ENCODE results near the gene TRIM56.
"Not testable (repeated sequence)": the region's sequence is repeated elsewhere in the genome, so short reads cannot be mapped to it uniquely, and the experiment has no call there.

The TRIM56 gene

DNA sequence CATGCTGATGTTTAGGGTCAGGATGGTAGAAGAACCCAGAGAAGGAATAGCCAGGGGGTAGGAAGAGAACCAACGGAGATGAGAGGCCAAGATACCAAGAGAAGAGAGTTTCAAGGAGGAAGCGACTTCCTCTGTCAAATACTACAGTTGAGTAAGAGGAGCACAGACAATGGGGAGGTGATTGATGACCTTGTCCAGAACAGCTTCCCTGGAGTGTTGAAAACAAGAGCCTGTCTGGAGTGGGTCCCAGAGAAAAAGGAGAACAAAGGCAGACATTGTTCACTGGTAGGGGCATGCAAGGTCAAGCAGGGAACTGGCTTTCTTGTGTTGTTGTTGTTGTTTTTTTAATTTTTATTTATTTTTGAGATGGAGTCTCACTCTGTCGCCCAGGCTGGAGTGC is 9.6 kb upstream of the TRIM56 start:
- Histone ChIP-seq H3K27ac (ENCODE audit: low read depth, low read length) (no peak overlapping the region), H3F3A (ENCODE audit: insufficient read depth) (no peaks in the 10 kb centered on the region), H3K27me3 (ENCODE audit: low read length) (no peaks in the 10 kb centered on the region), H3K9ac (ENCODE audit: low read length) (no peak overlapping the region), H4K20me1 (ENCODE audit: low read depth, low read length) (no peaks in the 10 kb centered on the region), H3K9me3 (ENCODE audit: insufficient read depth, low read length) (no peaks in the 10 kb centered on the region), H3K4me3 (ENCODE audit: insufficient read depth, low read length, poor library complexity, severe bottlenecking) (no peak overlapping the region), H3K79me2 (ENCODE audit: insufficient read depth, low read length) (no peaks in the 10 kb centered on the region), H3K4me2 (ENCODE audit: low read depth, low read length, poor library complexity, severe bottlenecking) (no peak overlapping the region), H3K9me2 (replicated peaks; ENCODE audit: insufficient read depth, low read length) (no peaks in the 10 kb centered on the region), H2AFZ (ENCODE audit: low read depth, low read length, severe bottlenecking) (no peak overlapping the region), H3K36me3 (ENCODE audit: low read length) (no peaks in the 10 kb centered on the region)
- TF ChIP-seq, protein P1, sequence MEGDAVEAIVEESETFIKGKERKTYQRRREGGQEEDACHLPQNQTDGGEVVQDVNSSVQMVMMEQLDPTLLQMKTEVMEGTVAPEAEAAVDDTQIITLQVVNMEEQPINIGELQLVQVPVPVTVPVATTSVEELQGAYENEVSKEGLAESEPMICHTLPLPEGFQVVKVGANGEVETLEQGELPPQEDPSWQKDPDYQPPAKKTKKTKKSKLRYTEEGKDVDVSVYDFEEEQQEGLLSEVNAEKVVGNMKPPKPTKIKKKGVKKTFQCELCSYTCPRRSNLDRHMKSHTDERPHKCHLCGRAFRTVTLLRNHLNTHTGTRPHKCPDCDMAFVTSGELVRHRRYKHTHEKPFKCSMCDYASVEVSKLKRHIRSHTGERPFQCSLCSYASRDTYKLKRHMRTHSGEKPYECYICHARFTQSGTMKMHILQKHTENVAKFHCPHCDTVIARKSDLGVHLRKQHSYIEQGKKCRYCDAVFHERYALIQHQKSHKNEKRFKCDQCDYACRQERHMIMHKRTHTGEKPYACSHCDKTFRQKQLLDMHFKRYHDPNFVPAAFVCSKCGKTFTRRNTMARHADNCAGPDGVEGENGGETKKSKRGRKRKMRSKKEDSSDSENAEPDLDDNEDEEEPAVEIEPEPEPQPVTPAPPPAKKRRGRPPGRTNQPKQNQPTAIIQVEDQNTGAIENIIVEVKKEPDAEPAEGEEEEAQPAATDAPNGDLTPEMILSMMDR (IDR thresholded peaks at IDR 0.05; ENCODE audit: insufficient read depth, low read length, poor library complexity, severe bottlenecking): no peak
- TF ChIP-seq EZH2phosphoT487 (conservative IDR thresholded peaks at IDR 0.05; ENCODE audit: low read length): no peak

DNA sequence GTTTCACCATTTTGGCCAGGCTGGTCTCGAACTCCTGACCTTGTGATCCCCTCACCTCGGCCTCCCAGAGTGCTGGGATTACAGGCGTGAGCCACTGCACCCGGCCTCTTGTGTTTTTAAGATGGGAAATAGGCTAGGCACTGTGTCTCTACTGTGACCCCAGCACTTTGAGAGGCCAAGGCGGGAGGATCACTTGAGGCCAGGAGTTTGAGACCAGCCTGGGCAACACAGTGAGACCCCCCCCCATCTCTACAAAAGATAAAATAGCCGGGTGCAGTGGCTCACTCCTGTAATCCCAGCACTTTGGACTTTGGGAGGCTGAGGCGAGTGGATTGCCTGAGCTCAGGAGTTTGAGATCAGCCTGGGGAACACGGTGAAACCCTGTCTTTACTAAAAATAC is 9.1 kb upstream of the TRIM56 start:
- not testable (repeated sequence) for H3K27ac ChIP-seq (ENCODE audit: low read depth, low read length); H3K9me2 ChIP-seq (replicated peaks; ENCODE audit: insufficient read depth, low read length); H3K9me3 ChIP-seq (ENCODE audit: insufficient read depth, low read length); H2AFZ ChIP-seq (ENCODE audit: low read depth, low read length, severe bottlenecking); H3K27me3 ChIP-seq (ENCODE audit: low read length); H3K79me2 ChIP-seq (ENCODE audit: insufficient read depth, low read length); H3F3A ChIP-seq (ENCODE audit: insufficient read depth); H3K36me3 ChIP-seq (ENCODE audit: low read length); H4K20me1 ChIP-seq (ENCODE audit: low read depth, low read length); H3K4me3 ChIP-seq (ENCODE audit: insufficient read depth, low read length, poor library complexity, severe bottlenecking); H3K4me2 ChIP-seq (ENCODE audit: low read depth, low read length, poor library complexity, severe bottlenecking); H3K9ac ChIP-seq (ENCODE audit: low read length)

GRCh38 chr7:101077303-101078086 is 7.8 kb upstream of the TRIM56 start:
- Histone ChIP-seq H3K4me3 (ENCODE audit: insufficient read depth, low read length, poor library complexity, severe bottlenecking) (no peak overlapping the region), H3K27me3 (ENCODE audit: low read length) (no peaks in the 10 kb centered on the region), H3K27ac (ENCODE audit: low read depth, low read length) (no peak overlapping the region), H3K9me2 (replicated peaks; ENCODE audit: insufficient read depth, low read length) (no peaks in the 10 kb centered on the region), H4K20me1 (ENCODE audit: low read depth, low read length) (no peaks in the 10 kb centered on the region), H3K9ac (ENCODE audit: low read length) (no peak overlapping the region), H3F3A (ENCODE audit: insufficient read depth) (no peaks in the 10 kb centered on the region; the same call in 1 of the 2 replicates), H3K9me3 (ENCODE audit: insufficient read depth, low read length) (no peaks in the 10 kb centered on the region), H2AFZ (ENCODE audit: low read depth, low read length, severe bottlenecking) (no peak overlapping the region), H3K36me3 (ENCODE audit: low read length) (no peaks in the 10 kb centered on the region), H3K4me2 (ENCODE audit: low read depth, low read length, poor library complexity, severe bottlenecking) (no peak overlapping the region), H3K79me2 (ENCODE audit: insufficient read depth, low read length) (no peaks in the 10 kb centered on the region)
- TF ChIP-seq EZH2phosphoT487 (conservative IDR thresholded peaks at IDR 0.05; ENCODE audit: low read length): no peak
- TF ChIP-seq, protein P1 (IDR thresholded peaks at IDR 0.05; ENCODE audit: insufficient read depth, low read length, poor library complexity, severe bottlenecking): peak; percentile 99

DNA sequence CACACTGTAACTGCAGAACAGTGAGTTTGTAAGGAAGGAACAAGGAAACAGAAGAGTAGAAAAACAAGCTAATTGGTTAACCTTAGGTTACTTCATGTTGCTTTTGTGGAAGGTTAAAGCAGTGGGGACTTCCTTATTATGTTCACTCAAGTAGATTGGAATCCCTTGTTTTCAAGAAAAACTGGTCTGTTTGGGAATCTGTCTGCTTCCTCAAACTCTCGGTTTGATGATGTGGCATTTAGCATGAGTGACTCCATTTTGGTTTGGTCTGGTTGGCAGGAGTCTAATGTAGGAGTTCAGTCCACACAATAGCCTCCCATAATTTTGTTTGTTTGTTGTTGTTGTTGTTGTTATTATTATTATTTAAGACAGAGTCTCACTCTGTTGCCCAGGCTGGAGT is 3.8 kb upstream of the TRIM56 start:
- Histone ChIP-seq H3K4me2 (ENCODE audit: low read depth, low read length, poor library complexity, severe bottlenecking) (no peak overlapping the region), H3K79me2 (ENCODE audit: insufficient read depth, low read length) (peaks cover 10% of the 10 kb centered on the region), H4K20me1 (ENCODE audit: low read depth, low read length) (no peaks in the 10 kb centered on the region), H3K27me3 (ENCODE audit: low read length) (no peaks in the 10 kb centered on the region), H3K9me2 (replicated peaks; ENCODE audit: insufficient read depth, low read length) (no peaks in the 10 kb centered on the region), H3K4me3 (ENCODE audit: insufficient read depth, low read length, poor library complexity, severe bottlenecking) (no peak overlapping the region), H3K9me3 (ENCODE audit: insufficient read depth, low read length) (no peaks in the 10 kb centered on the region), H3K9ac (ENCODE audit: low read length) (no peak overlapping the region), H3F3A (ENCODE audit: insufficient read depth) (no peaks in the 10 kb centered on the region; the same call in 1 of the 2 replicates), H2AFZ (ENCODE audit: low read depth, low read length, severe bottlenecking) (no peak overlapping the region), H3K27ac (ENCODE audit: low read depth, low read length) (no peak overlapping the region), H3K36me3 (ENCODE audit: low read length) (no peaks in the 10 kb centered on the region)
- TF ChIP-seq, protein P1 (IDR thresholded peaks at IDR 0.05; ENCODE audit: insufficient read depth, low read length, poor library complexity, severe bottlenecking): no peak
- no peak for TF ChIP-seq EZH2phosphoT487 (conservative IDR thresholded peaks at IDR 0.05; ENCODE audit: low read length)

Measured in SU-DHL-6 (cell line).